GM12878 (cell line): ENCODE data around the gene CARD18. TPM values are rescaled to one million over a fixed set of nuclear protein-coding genes. Genes with fewer than 3 reads are reported as not detected.

Experiments used
- ATAC-seq: fragments of 200-7000 bp; cut with Tn5 transposase; 3 replicates; pipeline ENCODE4 v1.9.1; 2020; ENCODE audit warnings: mild to moderate bottlenecking, moderate library complexity
- BruUV-seq: library from RNA; stranded (reverse); fragments of 400-500 nt; replicated peaks from 2 replicates; lab custom pipeline; 2021; lab: Mats Ljungman, UMichigan
- CTCF ChIA-PET: fragments of 300-600 bp; sonication (Branson Sonifier 250); formaldehyde crosslinking; extraction: SDS; loops from one replicate; lab custom pipeline; 2021; ENCODE audit warnings: inconsistent platforms; lab: Yijun Ruan, JAX
- POLR2A ChIA-PET: fragments of 350-600 bp; formaldehyde crosslinking; extraction: SDS; loops from one replicate; lab custom pipeline; 2021; ENCODE audit warnings: inconsistent platforms; lab: Charles Lee
- RAD21 ChIA-PET: fragments of 300-600 bp; sonication (Branson Sonifier 250); formaldehyde crosslinking; loops from one replicate; lab custom pipeline; 2023; ENCODE audit warnings: antibody characterized with exemption; ENCODE audit not compliant: unreplicated experiment; lab: Charles Lee
- SMC1A ChIA-PET: fragments of 300-600 bp; sonication (Branson Sonifier 250); formaldehyde crosslinking; loops from one replicate; lab custom pipeline; 2023; ENCODE audit not compliant: unreplicated experiment, uncharacterized antibody; lab: Charles Lee
- DNase-seq: peaks from one replicate; pipeline ENCODE4 v3.0.0-alpha.2; 2011; ENCODE audit warnings: low read depth, low spot score
- FAIRE-seq: peaks from 3 replicates; lab custom pipeline; 2011; peaks lifted over from hg19 to GRCh38; lab: Jason Lieb, UNC
- H2AFZ ChIP-seq: 2 replicates; pipeline ENCODE4 v1.6.0; 2011; ENCODE audit warnings: low read depth, low read length, control low read depth; ENCODE audit not compliant: control insufficient read depth
- H3K27ac ChIP-seq: 2 replicates; pipeline ENCODE4 v1.5.1; 2011; ENCODE audit warnings: control low read depth; ENCODE audit not compliant: control insufficient read depth, insufficient read depth
- H3K27me3 ChIP-seq, 2 experiments: replicated peaks in 1 of 2; 2 replicates each; pipeline versions ENCODE4 v1.6.0 to v1.6.1; 2011; ENCODE audit warnings: low read length in 1 of 2; ENCODE audit not compliant: control insufficient read depth in 2 of 2, insufficient read depth in 2 of 2
- H3K36me3 ChIP-seq, 2 experiments: 2 replicates each; pipeline ENCODE4 v1.5.1; 2011; ENCODE audit warnings: low read length in 1 of 2; ENCODE audit not compliant: control insufficient read depth in 2 of 2, insufficient read depth in 2 of 2
- H3K4me1 ChIP-seq: 2 replicates; pipeline ENCODE4 v1.6.1; 2011; ENCODE audit warnings: mild to moderate bottlenecking, low read length, moderate library complexity, mixed read lengths; ENCODE audit not compliant: control insufficient read depth, insufficient read depth
- H3K4me2 ChIP-seq: 2 replicates; pipeline ENCODE4 v1.6.0; 2011; ENCODE audit warnings: control low read depth; ENCODE audit not compliant: control insufficient read depth, insufficient read depth
- H3K4me3 ChIP-seq: fragments of 200-600 bp; sonication (generic); 2 replicates; pipeline ENCODE4 v1.5.1; 2016
- H3K79me2 ChIP-seq: 2 replicates; pipeline ENCODE4 v1.6.0; 2011; ENCODE audit warnings: low read length; ENCODE audit not compliant: control insufficient read depth, insufficient read depth
- H3K9ac ChIP-seq: 2 replicates; pipeline ENCODE4 v1.8.0; 2011; ENCODE audit warnings: low read length, control low read depth, mixed read lengths; ENCODE audit not compliant: control insufficient read depth, insufficient read depth
- H3K9me3 ChIP-seq: replicated peaks from 3 replicates; pipeline ENCODE4 v1.5.1; 2011; ENCODE audit warnings: mild to moderate bottlenecking, low read length; ENCODE audit not compliant: control insufficient read depth, insufficient read depth
- H4K20me1 ChIP-seq: 2 replicates; pipeline ENCODE4 v1.6.0; 2011; ENCODE audit not compliant: control insufficient read depth, insufficient read depth
- ASH2L ChIP-seq: fragments of 300-600, 200-600 bp; sonication (generic); IDR thresholded peaks from 2 replicates; pipeline ENCODE4 v1.6.1; 2017; ENCODE audit warnings: low read depth, mild to moderate bottlenecking, borderline replicate concordance
- EED ChIP-seq: sonication (generic); IDR thresholded peaks from 2 replicates; pipeline ENCODE4 v1.6.1; 2016; ENCODE audit warnings: antibody characterized with exemption, low read depth
- IRF5 ChIP-seq: fragments of 450-650 bp; IDR thresholded peaks from 2 replicates; pipeline ENCODE4 v1.6.1; 2017; ENCODE audit warnings: borderline replicate concordance
- JUND ChIP-seq: IDR thresholded peaks from 2 replicates; pipeline ENCODE4 v1.6.1; 2012; ENCODE audit warnings: low read depth, mild to moderate bottlenecking, low read length, improper control_type of control experiment, moderate library complexity
- KLF5 ChIP-seq: fragments of 450-650 bp; IDR thresholded peaks from 2 replicates; pipeline ENCODE4 v1.6.1; 2014; ENCODE audit warnings: mild to moderate bottlenecking; ENCODE audit not compliant: partially characterized antibody
- POLR2AphosphoS5 ChIP-seq: IDR thresholded peaks from 2 replicates; pipeline ENCODE4 v1.6.1; 2011; ENCODE audit warnings: mild to moderate bottlenecking, low read length, inconsistent platforms
- RFX5 ChIP-seq: IDR thresholded peaks from 2 replicates; pipeline ENCODE4 v1.6.1; 2011; ENCODE audit warnings: low read depth, low read length, improper control_type of control experiment
- STAT1 ChIP-seq: fragments of 450-650 bp; conservative IDR thresholded peaks from 2 replicates; pipeline ENCODE4 v1.6.1; 2014; ENCODE audit warnings: antibody characterized with exemption, mild to moderate bottlenecking
- TCF3 ChIP-seq: IDR thresholded peaks from 2 replicates; pipeline ENCODE4 v1.6.1; 2012; ENCODE audit warnings: low read depth, mild to moderate bottlenecking, low read length, borderline replicate concordance; ENCODE audit not compliant: insufficient read depth
- TCF7 ChIP-seq: IDR thresholded peaks from 2 replicates; pipeline ENCODE4 v1.6.1; 2014; ENCODE audit warnings: antibody characterized with exemption, borderline replicate concordance
- ZBTB33 ChIP-seq: fragments of 450-650 bp; IDR thresholded peaks from 2 replicates; pipeline ENCODE4 v1.6.1; 2017; ENCODE audit warnings: mild to moderate bottlenecking
- ZNF217 ChIP-seq: fragments of 450-650 bp; IDR thresholded peaks from 2 replicates; pipeline ENCODE4 v1.6.1; 2017; ENCODE audit warnings: antibody characterized with exemption, mild to moderate bottlenecking
- in situ Hi-C: fragments of 300-500 bp; cut with MboI; formaldehyde crosslinking; loops from 9 replicates; pipeline ENCODE4 v1.14.3; 2018; ENCODE audit warnings: mixed read lengths
- intact Hi-C: fragments of 100-400 bp; cut with micrococcal nuclease; formaldehyde crosslinking; loops from one replicate; pipeline ENCODE4 v1.14.2; 2022; ENCODE audit not compliant: unreplicated experiment
- polyA plus RNA-seq, 11 experiments: library from polyadenylated mRNA; depleted of rRNA in 4 of 11; unstranded in 6 of 11; stranded (reverse) in 5 of 11; fragments of >200 nt; fragmentation: Nextera tagmentation in 4 of 11; fragmentation: Illumina TruSeq in 1 of 11; extraction: Ambion mirVana in 4 of 11; extraction: Trizol in 1 of 11; gene quantifications; 1 replicate in 1 of 11; 2 replicates in 10 of 11; pipeline versions ENCODE4 v1.2.1 to v1.2.3, GENCODE V29; 2011 to 2016; ENCODE audit warnings: inconsistent platforms in 2 of 11, missing spikeins in 2 of 11, low read depth in 1 of 11
- total RNA-seq, 4 experiments: library from RNA; depleted of rRNA in 3 of 4; stranded (reverse); fragments of >200 nt in 3 of 4; fragmentation: Illumina TruSeq in 1 of 4; extraction: Trizol in 1 of 4; gene quantifications; 2 replicates each; pipeline versions ENCODE4 v1.2.1 to v1.2.3, GENCODE V29; 2013 to 2021
- TF ChIP-seq, protein P1 (sequence below): fragments of 450-650 bp; IDR thresholded peaks from 2 replicates; pipeline ENCODE4 v1.6.1; 2018; ENCODE audit warnings: mild to moderate bottlenecking, low read depth, moderate library complexity; ENCODE audit not compliant: partially characterized antibody

Gene CARD18
- total and polyA plus RNA-seq, 10 of the 15 experiments (the other 5 are each of a cell fraction or from before 2014, with no cell fraction given) = not detected

GRCh38 chr11:105177658-105178057 lies 38.1 kb upstream of the CARD18 start:
- SMC1A ChIA-PET = no interaction called here
- RAD21 ChIA-PET = no interaction called here

More at GRCh38 chr11:105177658-105178057, 38.1 kb upstream of the CARD18 start:
- TF ChIP-seq IRF5 (no peak), ZBTB33 (no peak), TCF3 (no peak), RFX5 (no peak), TCF7 (no peak), EED (no peak), ASH2L (no peak), JUND (no peak), STAT1 (no peak), POLR2AphosphoS5 (no peak), ZNF217 (no peak), KLF5 (no peak)
- TF ChIP-seq, protein P1, sequence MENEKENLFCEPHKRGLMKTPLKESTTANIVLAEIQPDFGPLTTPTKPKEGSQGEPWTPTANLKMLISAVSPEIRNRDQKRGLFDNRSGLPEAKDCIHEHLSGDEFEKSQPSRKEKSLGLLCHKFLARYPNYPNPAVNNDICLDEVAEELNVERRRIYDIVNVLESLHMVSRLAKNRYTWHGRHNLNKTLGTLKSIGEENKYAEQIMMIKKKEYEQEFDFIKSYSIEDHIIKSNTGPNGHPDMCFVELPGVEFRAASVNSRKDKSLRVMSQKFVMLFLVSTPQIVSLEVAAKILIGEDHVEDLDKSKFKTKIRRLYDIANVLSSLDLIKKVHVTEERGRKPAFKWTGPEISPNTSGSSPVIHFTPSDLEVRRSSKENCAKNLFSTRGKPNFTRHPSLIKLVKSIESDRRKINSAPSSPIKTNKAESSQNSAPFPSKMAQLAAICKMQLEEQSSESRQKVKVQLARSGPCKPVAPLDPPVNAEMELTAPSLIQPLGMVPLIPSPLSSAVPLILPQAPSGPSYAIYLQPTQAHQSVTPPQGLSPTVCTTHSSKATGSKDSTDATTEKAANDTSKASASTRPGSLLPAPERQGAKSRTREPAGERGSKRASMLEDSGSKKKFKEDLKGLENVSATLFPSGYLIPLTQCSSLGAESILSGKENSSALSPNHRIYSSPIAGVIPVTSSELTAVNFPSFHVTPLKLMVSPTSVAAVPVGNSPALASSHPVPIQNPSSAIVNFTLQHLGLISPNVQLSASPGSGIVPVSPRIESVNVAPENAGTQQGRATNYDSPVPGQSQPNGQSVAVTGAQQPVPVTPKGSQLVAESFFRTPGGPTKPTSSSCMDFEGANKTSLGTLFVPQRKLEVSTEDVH = no peak
- TF ChIP-seq, all 136 proteins: peak for 0
- H3K9me3 ChIP-seq = no peaks in the 10 kb centered on the region
- H3K4me2 ChIP-seq = no peak overlapping the region
- no peak overlapping the region for H3K27ac ChIP-seq
- DNase-seq (no peak), FAIRE-seq (no peak), ATAC-seq (no peak)
- H3K4me1 ChIP-seq = no peaks in the 10 kb centered on the region
- ChIA-PET POLR2A (no interaction called here), CTCF (no interaction called here)
- no peaks in the 10 kb centered on the region for H3K36me3 ChIP-seq
- no peaks in the 10 kb centered on the region for H4K20me1 ChIP-seq
- in situ Hi-C loops = no loop called here
- BruUV-seq = no TSS peak
- no peak overlapping the region for H2AFZ ChIP-seq
- intact Hi-C loops = no loop called here
- H3K9ac ChIP-seq = no peak overlapping the region
- no peaks in the 10 kb centered on the region for H3K79me2 ChIP-seq
- no peak overlapping the region for H3K4me3 ChIP-seq
- H3K27me3 ChIP-seq = no peaks in the 10 kb centered on the region
